Measurements from ENCODE around the gene HUS1.

Gene HUS1

DNA sequence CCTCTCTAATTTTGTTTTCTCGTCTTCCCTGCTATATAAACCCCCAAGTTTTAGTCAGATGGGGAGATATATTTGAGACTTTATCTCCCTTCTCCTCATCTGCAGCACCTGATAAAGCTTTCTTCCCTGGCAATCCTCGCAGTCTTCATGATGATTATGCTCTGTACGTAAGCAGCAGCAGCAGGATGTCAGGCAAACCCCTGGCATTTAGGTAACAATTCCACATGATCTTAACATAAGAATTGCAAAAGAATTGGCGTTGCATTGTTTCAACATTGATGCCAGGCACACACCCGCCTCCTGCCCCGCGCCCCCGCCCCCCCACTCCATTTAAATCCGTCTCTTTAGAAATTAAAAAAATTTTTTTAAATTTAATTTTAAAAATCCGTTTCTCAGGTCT, 37.3 kb downstream of the HUS1 start:
- Histone ChIP-seq H3K27ac (replicated peaks) (no peak overlapping the region), H3K4me3 (replicated peaks; ENCODE audit: insufficient read depth, low read length) (no peak overlapping the region), H3K27me3 (ENCODE audit: insufficient read depth, poor library complexity, severe bottlenecking) (no peaks in the 10 kb centered on the region)
- TF ChIP-seq SPI1 (IDR thresholded peaks at IDR 0.05; ENCODE audit: borderline replicate concordance, low read depth) (no peak), POLR2AphosphoS5 (IDR thresholded peaks at IDR 0.05; ENCODE audit: low read depth) (no peak), GABPA (IDR thresholded peaks at IDR 0.05; ENCODE audit: low read depth) (no peak)
- TF ChIP-seq, protein P1, sequence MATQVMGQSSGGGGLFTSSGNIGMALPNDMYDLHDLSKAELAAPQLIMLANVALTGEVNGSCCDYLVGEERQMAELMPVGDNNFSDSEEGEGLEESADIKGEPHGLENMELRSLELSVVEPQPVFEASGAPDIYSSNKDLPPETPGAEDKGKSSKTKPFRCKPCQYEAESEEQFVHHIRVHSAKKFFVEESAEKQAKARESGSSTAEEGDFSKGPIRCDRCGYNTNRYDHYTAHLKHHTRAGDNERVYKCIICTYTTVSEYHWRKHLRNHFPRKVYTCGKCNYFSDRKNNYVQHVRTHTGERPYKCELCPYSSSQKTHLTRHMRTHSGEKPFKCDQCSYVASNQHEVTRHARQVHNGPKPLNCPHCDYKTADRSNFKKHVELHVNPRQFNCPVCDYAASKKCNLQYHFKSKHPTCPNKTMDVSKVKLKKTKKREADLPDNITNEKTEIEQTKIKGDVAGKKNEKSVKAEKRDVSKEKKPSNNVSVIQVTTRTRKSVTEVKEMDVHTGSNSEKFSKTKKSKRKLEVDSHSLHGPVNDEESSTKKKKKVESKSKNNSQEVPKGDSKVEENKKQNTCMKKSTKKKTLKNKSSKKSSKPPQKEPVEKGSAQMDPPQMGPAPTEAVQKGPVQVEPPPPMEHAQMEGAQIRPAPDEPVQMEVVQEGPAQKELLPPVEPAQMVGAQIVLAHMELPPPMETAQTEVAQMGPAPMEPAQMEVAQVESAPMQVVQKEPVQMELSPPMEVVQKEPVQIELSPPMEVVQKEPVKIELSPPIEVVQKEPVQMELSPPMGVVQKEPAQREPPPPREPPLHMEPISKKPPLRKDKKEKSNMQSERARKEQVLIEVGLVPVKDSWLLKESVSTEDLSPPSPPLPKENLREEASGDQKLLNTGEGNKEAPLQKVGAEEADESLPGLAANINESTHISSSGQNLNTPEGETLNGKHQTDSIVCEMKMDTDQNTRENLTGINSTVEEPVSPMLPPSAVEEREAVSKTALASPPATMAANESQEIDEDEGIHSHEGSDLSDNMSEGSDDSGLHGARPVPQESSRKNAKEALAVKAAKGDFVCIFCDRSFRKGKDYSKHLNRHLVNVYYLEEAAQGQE (IDR thresholded peaks at IDR 0.05; ENCODE audit: insufficient replicate concordance, low read depth) = no peak
- TF ChIP-seq, protein P2, sequence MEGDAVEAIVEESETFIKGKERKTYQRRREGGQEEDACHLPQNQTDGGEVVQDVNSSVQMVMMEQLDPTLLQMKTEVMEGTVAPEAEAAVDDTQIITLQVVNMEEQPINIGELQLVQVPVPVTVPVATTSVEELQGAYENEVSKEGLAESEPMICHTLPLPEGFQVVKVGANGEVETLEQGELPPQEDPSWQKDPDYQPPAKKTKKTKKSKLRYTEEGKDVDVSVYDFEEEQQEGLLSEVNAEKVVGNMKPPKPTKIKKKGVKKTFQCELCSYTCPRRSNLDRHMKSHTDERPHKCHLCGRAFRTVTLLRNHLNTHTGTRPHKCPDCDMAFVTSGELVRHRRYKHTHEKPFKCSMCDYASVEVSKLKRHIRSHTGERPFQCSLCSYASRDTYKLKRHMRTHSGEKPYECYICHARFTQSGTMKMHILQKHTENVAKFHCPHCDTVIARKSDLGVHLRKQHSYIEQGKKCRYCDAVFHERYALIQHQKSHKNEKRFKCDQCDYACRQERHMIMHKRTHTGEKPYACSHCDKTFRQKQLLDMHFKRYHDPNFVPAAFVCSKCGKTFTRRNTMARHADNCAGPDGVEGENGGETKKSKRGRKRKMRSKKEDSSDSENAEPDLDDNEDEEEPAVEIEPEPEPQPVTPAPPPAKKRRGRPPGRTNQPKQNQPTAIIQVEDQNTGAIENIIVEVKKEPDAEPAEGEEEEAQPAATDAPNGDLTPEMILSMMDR (IDR thresholded peaks at IDR 0.05; ENCODE audit: insufficient read depth, low read length) = no peak
- peak in 1 of 2 experiments; percentile 7 for DNase-seq (ENCODE audit: low read depth in 1 of 2, low spot score in 1 of 2)

DNA sequence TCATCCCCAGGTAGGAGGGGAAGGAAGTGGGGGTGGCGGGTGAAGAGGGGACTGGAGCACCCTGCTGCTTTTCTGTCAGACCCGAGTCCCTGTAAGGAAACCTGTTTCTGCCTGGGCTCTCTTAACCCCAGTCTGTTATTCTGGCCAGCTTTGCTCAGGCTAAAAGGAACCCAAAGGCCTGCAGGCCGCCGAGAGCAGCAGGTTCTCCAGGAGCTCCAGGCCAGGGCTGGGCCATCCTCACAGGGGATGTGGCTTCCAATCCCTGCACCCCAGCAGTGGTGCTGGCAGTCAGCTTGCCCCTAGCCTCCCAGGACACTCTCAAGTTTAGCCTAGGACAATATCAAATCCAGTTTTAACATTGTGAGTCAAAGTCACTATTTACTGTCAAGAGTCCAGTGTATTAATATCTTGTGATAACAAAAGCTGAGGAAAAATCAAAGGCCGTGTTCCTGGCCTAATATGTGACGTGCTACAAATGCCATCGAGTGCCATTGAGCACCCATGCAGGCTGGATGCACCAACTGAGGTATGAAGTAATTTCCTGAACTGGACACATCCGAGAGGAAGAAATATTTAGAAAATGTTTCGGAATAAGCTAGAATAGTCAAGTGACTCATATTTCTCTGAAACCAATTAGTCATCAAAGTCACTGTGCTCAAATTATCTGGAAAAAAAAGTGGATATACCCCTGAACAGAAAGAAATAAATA, 38.1 kb downstream of the HUS1 start:
- peak in 1 of 2 experiments; percentile 33 for DNase-seq (ENCODE audit: low read depth in 1 of 2, low spot score in 1 of 2)
- no peak overlapping the region for H3K27ac ChIP-seq (replicated peaks)
- TF ChIP-seq SPI1 (IDR thresholded peaks at IDR 0.05; ENCODE audit: borderline replicate concordance, low read depth) = no peak
- no peak for TF ChIP-seq GABPA (IDR thresholded peaks at IDR 0.05; ENCODE audit: low read depth)
- TF ChIP-seq, protein P1 (IDR thresholded peaks at IDR 0.05; ENCODE audit: insufficient replicate concordance, low read depth) = no peak
- no peak for TF ChIP-seq POLR2AphosphoS5 (IDR thresholded peaks at IDR 0.05; ENCODE audit: low read depth)
- TF ChIP-seq, protein P2 (IDR thresholded peaks at IDR 0.05; ENCODE audit: insufficient read depth, low read length) = no peak
- no peak overlapping the region for H3K4me3 ChIP-seq (replicated peaks; ENCODE audit: insufficient read depth, low read length)
- no peaks in the 10 kb centered on the region for H3K27me3 ChIP-seq (ENCODE audit: insufficient read depth, poor library complexity, severe bottlenecking)

DNA sequence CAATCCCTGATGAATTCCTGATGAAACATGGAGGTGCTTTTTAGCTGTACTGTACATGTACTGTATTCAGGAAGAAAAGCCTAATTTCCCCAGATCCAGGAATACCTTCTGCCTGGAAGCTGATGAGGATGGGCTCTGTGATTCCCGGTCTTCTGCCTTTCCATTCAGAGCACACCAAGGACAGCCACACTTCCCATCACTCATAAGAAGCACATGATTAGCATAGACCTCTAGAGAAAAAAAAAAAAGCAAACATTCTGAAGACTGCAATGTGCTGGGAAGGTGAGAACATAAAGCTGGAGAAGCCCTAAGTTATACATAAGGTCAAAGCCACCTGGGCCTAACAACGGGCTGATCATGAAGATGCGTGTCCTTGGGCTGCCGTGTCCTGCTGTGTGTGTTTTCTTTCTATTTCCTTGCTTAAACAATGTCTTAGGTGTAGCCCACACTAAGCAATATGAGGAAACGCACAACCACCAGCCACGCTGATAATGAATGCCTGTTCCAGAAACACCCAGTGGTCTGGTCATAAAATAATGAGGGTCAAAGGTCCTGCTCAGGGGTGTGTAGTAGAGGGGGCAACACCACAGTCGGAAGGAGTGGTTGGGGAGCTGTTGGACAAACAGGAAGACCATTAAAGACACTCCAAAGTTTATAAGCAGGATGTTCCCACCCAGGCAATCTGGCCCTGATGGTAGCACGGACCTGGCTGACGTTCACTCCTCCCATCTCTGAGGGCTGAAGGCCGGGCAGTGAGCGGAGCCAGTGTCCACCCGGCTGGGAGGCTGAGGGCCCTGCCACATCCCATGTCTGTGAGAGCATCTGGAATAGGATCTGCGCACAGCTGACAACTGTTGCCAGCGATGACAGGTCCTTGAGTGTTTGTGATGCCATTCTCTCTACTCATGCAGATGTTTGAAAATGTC, 39.1 kb downstream of the HUS1 start:
- H3K27me3 ChIP-seq (ENCODE audit: insufficient read depth, poor library complexity, severe bottlenecking) = no peaks in the 10 kb centered on the region
- H3K27ac ChIP-seq (replicated peaks) = no peak overlapping the region
- DNase-seq (ENCODE audit: low read depth in 1 of 2, low spot score in 1 of 2) = no peak
- TF ChIP-seq SPI1 (IDR thresholded peaks at IDR 0.05; ENCODE audit: borderline replicate concordance, low read depth) = no peak
- TF ChIP-seq POLR2AphosphoS5 (IDR thresholded peaks at IDR 0.05; ENCODE audit: low read depth) = no peak
- TF ChIP-seq GABPA (IDR thresholded peaks at IDR 0.05; ENCODE audit: low read depth) = no peak
- TF ChIP-seq, protein P1 (IDR thresholded peaks at IDR 0.05; ENCODE audit: insufficient replicate concordance, low read depth) = no peak
- TF ChIP-seq, protein P2 (IDR thresholded peaks at IDR 0.05; ENCODE audit: insufficient read depth, low read length) = no peak
- no peak overlapping the region for H3K4me3 ChIP-seq (replicated peaks; ENCODE audit: insufficient read depth, low read length)

Data from HL-60 (cell line).